Neural cell (in vitro differentiated cells): ENCODE results near the gene TFPI. TPM values are rescaled to one million over a fixed set of nuclear protein-coding genes. Genes with fewer than 3 reads are reported as not detected.

Experiments
- H2AFZ ChIP-seq: fragments of 200-600, 300-800 bp; sonication (generic), shearing (Covaris generic); 2 replicates; pipeline ENCODE4 v1.6.0; 2014; ENCODE audit warnings: low read depth, mild to moderate bottlenecking, antibody characterized with exemption, low read length, moderate library complexity
- H3F3A ChIP-seq: fragments of 200-600 bp; shearing (Covaris generic); 2 replicates; pipeline ENCODE4 v1.6.1; 2016; ENCODE audit warnings: mild to moderate bottlenecking, moderate library complexity, mixed read lengths, antibody characterized with exemption, low read length; ENCODE audit not compliant: insufficient read depth, poor library complexity, severe bottlenecking
- H3K27ac ChIP-seq: fragments of 200-600, 300-800 bp; sonication (generic), shearing (Covaris generic); 2 replicates; pipeline ENCODE4 v1.5.1; 2014; ENCODE audit warnings: mild to moderate bottlenecking, low read length, moderate library complexity
- H3K27me3 ChIP-seq: fragments of 300-800, 200-600 bp; sonication (generic), shearing (Covaris generic); 2 replicates; pipeline ENCODE4 v1.6.0; 2014; ENCODE audit warnings: mild to moderate bottlenecking, low read depth, low read length, moderate library complexity; ENCODE audit not compliant: insufficient read depth
- H3K36me3 ChIP-seq: fragments of 300-800, 200-600 bp; sonication (generic), shearing (Covaris generic); 2 replicates; pipeline ENCODE4 v1.5.1; 2014; ENCODE audit warnings: mild to moderate bottlenecking, antibody characterized with exemption, low read length, moderate library complexity; ENCODE audit not compliant: insufficient read depth
- H3K4me2 ChIP-seq: fragments of 300-800, 200-600 bp; sonication (generic), shearing (Covaris generic); 2 replicates; pipeline ENCODE4 v1.6.0; 2014; ENCODE audit warnings: mild to moderate bottlenecking, low read length
- H3K4me3 ChIP-seq: fragments of 300-800, 200-600 bp; sonication (generic), shearing (Covaris generic); 2 replicates; pipeline ENCODE4 v1.5.1; 2014; ENCODE audit warnings: mild to moderate bottlenecking, low read length, moderate library complexity
- H3K79me2 ChIP-seq: fragments of 200-600 bp; shearing (Covaris generic); replicated peaks from 2 replicates; pipeline ENCODE4 v1.6.0; 2014; ENCODE audit warnings: mild to moderate bottlenecking, low read length, moderate library complexity; ENCODE audit not compliant: insufficient read depth
- H3K9ac ChIP-seq: fragments of 300-800, 200-600 bp; sonication (generic), shearing (Covaris generic); 2 replicates; pipeline ENCODE4 v1.6.1; 2016; ENCODE audit warnings: mild to moderate bottlenecking, low read length, mixed read lengths
- H3K9me2 ChIP-seq: fragments of 200-600 bp; shearing (Covaris generic); 2 replicates; pipeline ENCODE4 v1.6.1; 2016; ENCODE audit warnings: mild to moderate bottlenecking, low read length, mixed read lengths; ENCODE audit not compliant: insufficient read depth
- H3K9me3 ChIP-seq: fragments of 200-600, 300-800 bp; sonication (generic), shearing (Covaris generic); 2 replicates; pipeline ENCODE4 v1.6.1; 2016; ENCODE audit warnings: mild to moderate bottlenecking, mixed run types, low read length, moderate library complexity, mixed read lengths
- H4K20me1 ChIP-seq: fragments of 200-600 bp; shearing (Covaris generic); 2 replicates; pipeline ENCODE4 v1.6.1; 2016; ENCODE audit warnings: mild to moderate bottlenecking, mixed run types; ENCODE audit not compliant: insufficient read depth
- CTCF ChIP-seq: fragments of 450-650 bp; IDR thresholded peaks from 2 replicates; pipeline ENCODE4 v1.5.1; 2014; ENCODE audit warnings: antibody characterized with exemption, mild to moderate bottlenecking, moderate library complexity; ENCODE audit not compliant: poor library complexity, severe bottlenecking
- EZH2 ChIP-seq: fragments of 200-600, 300-800 bp; shearing (Covaris generic), sonication (generic); IDR thresholded peaks from 2 replicates; pipeline ENCODE4 v1.6.1; 2014; ENCODE audit warnings: antibody characterized with exemption, low read length, borderline replicate concordance, mild to moderate bottlenecking; ENCODE audit not compliant: insufficient read depth, poor library complexity, severe bottlenecking
- MXI1 ChIP-seq: fragments of 450-650 bp; conservative IDR thresholded peaks from 2 replicates; pipeline ENCODE4 v1.6.1; 2014; ENCODE audit warnings: antibody characterized with exemption, mild to moderate bottlenecking; ENCODE audit not compliant: poor library complexity, severe bottlenecking
- RAD21 ChIP-seq: fragments of 450-650 bp; conservative IDR thresholded peaks from 2 replicates; pipeline ENCODE4 v1.6.1; 2014; ENCODE audit warnings: antibody characterized with exemption, mild to moderate bottlenecking, moderate library complexity
- SMC3 ChIP-seq: fragments of 450-650 bp; conservative IDR thresholded peaks from 2 replicates; pipeline ENCODE4 v1.6.1; 2014; ENCODE audit warnings: antibody characterized with exemption, mild to moderate bottlenecking, moderate library complexity; ENCODE audit not compliant: poor library complexity
- polyA plus RNA-seq: library from polyadenylated mRNA; depleted of rRNA; stranded (reverse); fragments of >200 nt; gene quantifications from 2 replicates; pipeline ENCODE4 v1.2.3, GENCODE V29; 2014
- TF ChIP-seq, protein P1 (sequence below): IDR thresholded peaks from 2 replicates; pipeline ENCODE4 v1.6.1; 2012; ENCODE audit warnings: borderline replicate concordance

TFPI gene
- polyA plus RNA-seq, 1 donor from 2014 or later, result 0.51 TPM

DNA sequence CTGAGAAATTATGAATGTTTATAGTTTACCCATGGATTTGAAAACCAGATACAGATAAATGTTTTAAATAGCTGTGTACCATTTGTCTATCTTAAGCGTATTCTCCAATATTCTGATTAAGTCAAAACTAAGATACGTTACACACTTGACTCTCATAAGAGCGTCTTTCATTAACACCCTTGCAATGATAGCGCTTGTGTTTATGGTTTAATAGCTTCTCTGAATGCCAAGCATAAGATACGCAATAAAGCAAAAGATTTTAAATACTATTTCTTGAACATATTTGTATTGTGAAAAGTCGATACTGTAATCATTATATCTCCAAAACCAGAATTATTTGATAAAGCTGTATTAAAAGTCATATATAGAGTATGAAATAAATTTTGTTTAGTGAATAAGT lies 109.2 kb downstream of the TFPI start:
- Histone ChIP-seq H3K4me3 (no peak overlapping the region), H3K9me2 (no peaks in the 10 kb centered on the region), H3F3A (no peaks in the 10 kb centered on the region), H3K4me2 (no peak overlapping the region), H3K9ac (no peak overlapping the region), H3K27me3 (no peaks in the 10 kb centered on the region), H3K36me3 (no peaks in the 10 kb centered on the region), H3K79me2 (no peaks in the 10 kb centered on the region), H3K27ac (no peak overlapping the region), H4K20me1 (no peaks in the 10 kb centered on the region), H3K9me3 (no peaks in the 10 kb centered on the region), H2AFZ (no peak overlapping the region)
- TF ChIP-seq MXI1 (no peak), RAD21 (no peak)
- TF ChIP-seq, protein P1, sequence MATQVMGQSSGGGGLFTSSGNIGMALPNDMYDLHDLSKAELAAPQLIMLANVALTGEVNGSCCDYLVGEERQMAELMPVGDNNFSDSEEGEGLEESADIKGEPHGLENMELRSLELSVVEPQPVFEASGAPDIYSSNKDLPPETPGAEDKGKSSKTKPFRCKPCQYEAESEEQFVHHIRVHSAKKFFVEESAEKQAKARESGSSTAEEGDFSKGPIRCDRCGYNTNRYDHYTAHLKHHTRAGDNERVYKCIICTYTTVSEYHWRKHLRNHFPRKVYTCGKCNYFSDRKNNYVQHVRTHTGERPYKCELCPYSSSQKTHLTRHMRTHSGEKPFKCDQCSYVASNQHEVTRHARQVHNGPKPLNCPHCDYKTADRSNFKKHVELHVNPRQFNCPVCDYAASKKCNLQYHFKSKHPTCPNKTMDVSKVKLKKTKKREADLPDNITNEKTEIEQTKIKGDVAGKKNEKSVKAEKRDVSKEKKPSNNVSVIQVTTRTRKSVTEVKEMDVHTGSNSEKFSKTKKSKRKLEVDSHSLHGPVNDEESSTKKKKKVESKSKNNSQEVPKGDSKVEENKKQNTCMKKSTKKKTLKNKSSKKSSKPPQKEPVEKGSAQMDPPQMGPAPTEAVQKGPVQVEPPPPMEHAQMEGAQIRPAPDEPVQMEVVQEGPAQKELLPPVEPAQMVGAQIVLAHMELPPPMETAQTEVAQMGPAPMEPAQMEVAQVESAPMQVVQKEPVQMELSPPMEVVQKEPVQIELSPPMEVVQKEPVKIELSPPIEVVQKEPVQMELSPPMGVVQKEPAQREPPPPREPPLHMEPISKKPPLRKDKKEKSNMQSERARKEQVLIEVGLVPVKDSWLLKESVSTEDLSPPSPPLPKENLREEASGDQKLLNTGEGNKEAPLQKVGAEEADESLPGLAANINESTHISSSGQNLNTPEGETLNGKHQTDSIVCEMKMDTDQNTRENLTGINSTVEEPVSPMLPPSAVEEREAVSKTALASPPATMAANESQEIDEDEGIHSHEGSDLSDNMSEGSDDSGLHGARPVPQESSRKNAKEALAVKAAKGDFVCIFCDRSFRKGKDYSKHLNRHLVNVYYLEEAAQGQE, result no peak

DNA sequence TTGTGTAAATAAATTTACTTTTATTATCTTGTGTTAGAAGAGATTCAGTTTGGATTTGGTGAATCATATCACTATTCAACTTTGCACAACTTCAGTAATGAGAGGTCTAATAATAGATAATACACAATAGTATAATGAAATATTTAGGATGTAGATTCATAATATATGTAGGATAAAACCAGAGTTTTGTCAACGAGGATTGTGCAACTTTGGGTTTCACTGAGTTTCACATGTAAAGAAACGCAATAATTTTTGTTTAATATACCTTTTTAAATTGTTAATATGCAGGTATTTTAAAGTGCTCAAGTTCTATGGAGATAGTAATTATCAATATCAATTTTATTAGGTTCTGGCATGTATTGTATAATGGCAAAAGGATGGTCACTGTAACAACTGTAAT lies 111.5 kb downstream of the TFPI start:
- no peaks in the 10 kb centered on the region for H3K36me3 ChIP-seq
- H3K27ac ChIP-seq, result no peak overlapping the region
- TF ChIP-seq SMC3 (no peak), MXI1 (no peak)
- no peak overlapping the region for H2AFZ ChIP-seq
- H3K9ac ChIP-seq, result no peak overlapping the region
- H3K4me2 ChIP-seq, result no peak overlapping the region
- H3K9me2 ChIP-seq, result no peaks in the 10 kb centered on the region
- H3K79me2 ChIP-seq, result no peaks in the 10 kb centered on the region
- no peaks in the 10 kb centered on the region for H3K27me3 ChIP-seq
- H3F3A ChIP-seq, result no peaks in the 10 kb centered on the region
- no peaks in the 10 kb centered on the region for H3K9me3 ChIP-seq
- no peaks in the 10 kb centered on the region for H4K20me1 ChIP-seq
- no peak overlapping the region for H3K4me3 ChIP-seq

GRCh38 chr2:187442378-187442777 lies 111.9 kb downstream of the TFPI start:
- Histone ChIP-seq H3K79me2 (no peaks in the 10 kb centered on the region), H3K27me3 (no peaks in the 10 kb centered on the region), H3F3A (no peaks in the 10 kb centered on the region), H3K9me2 (no peaks in the 10 kb centered on the region), H3K36me3 (no peaks in the 10 kb centered on the region), H4K20me1 (no peaks in the 10 kb centered on the region), H3K9me3 (no peaks in the 10 kb centered on the region), H3K27ac (no peak overlapping the region), H2AFZ (no peak overlapping the region), H3K4me2 (no peak overlapping the region), H3K4me3 (no peak overlapping the region), H3K9ac (no peak overlapping the region)
- TF ChIP-seq, protein P1, result no peak
- TF ChIP-seq CTCF (no peak), EZH2 (no peak)
